ENCODE measurements around the gene MCRIP2. TPM values are rescaled to one million over a fixed set of nuclear protein-coding genes. Genes with fewer than 3 reads are reported as not detected.

Gene MCRIP2
- total RNA-seq, 2 donors from 2014 or later = 41.2 to 47.5 TPM

GRCh38 chr16:651844-652243, 10.2 kb downstream of the MCRIP2 start:
- no peaks in the 10 kb centered on the region for H3K36me3 ChIP-seq (replicated peaks in 1 of 2; ENCODE audit: insufficient read depth in 1 of 2, low read depth in 2 of 2)
- H3K9me3 ChIP-seq = no peaks in the 10 kb centered on the region
- H3K4me1 ChIP-seq = peaks cover 36% of the 10 kb centered on the region
- ATAC-seq (no peak), DNase-seq (no peak)
- no peak for TF ChIP-seq POLR2A (IDR thresholded peaks at IDR 0.05)
- TF ChIP-seq CTCF (IDR thresholded peaks at IDR 0.05) = no peak
- no peak overlapping the region for H3K27ac ChIP-seq
- no peaks in the 10 kb centered on the region for H3K27me3 ChIP-seq
- intact Hi-C loops (cut with DNase I) = no loop called here
- no peak overlapping the region for H3K4me3 ChIP-seq
- WGBS, 2 donors = 93 to 94% methylated on average over 6 to 18 of the region's 22 CpGs

- H3K9me3 ChIP-seq = no peaks in the 10 kb centered on the region
- intact Hi-C loops (cut with DNase I) = no loop called here
- no peaks in the 10 kb centered on the region for H3K27me3 ChIP-seq
- peaks cover 28% of the 10 kb centered on the region for H3K4me1 ChIP-seq
- DNase-seq = no peak
- TF ChIP-seq POLR2A (IDR thresholded peaks at IDR 0.05) (no peak), CTCF (IDR thresholded peaks at IDR 0.05) (no peak)
- H3K36me3 ChIP-seq (replicated peaks in 1 of 2; ENCODE audit: insufficient read depth in 1 of 2, low read depth in 2 of 2) = no peaks in the 10 kb centered on the region
- H3K27ac ChIP-seq = no peak overlapping the region
- ATAC-seq = no peak
- 88 to 89% methylated on average over 14 to 25 of the region's 28 CpGs for whole genome bisulfite sequencing, 2 donors
- no peak overlapping the region for H3K4me3 ChIP-seq
Measured at GRCh38 chr16:652454-653305, 11.1 kb downstream of the MCRIP2 start.

DNA sequence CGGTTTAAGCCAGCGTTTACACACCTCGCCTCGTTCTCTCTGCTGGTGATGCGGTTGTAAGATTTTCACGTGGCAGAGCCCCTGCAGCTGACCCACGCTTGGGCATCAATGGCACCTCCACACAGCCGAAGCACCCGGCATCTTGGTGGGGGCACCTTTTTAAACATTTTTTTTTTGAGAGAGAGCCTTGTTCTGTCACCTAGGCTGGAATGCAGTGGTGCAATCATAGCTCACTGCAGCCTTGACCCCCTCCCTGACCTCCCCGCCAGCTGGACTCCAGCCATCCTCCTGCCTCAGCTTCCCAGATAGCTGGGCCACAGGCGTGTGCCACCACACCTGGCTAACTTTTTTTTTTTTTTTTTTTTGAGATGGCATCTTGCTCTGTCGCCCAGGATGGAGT, 12.4 kb downstream of the MCRIP2 start:
- TF ChIP-seq CTCF (IDR thresholded peaks at IDR 0.05) (no peak), POLR2A (IDR thresholded peaks at IDR 0.05) (no peak)
- intact Hi-C loops (cut with DNase I) = no loop called here
- Histone ChIP-seq H3K4me3 (no peak overlapping the region), H3K36me3 (replicated peaks in 1 of 2; ENCODE audit: insufficient read depth in 1 of 2, low read depth in 2 of 2) (no peaks in the 10 kb centered on the region), H3K27ac (no peak overlapping the region), H3K4me1 (peaks cover 14% of the 10 kb centered on the region), H3K9me3 (no peaks in the 10 kb centered on the region), H3K27me3 (no peaks in the 10 kb centered on the region)
- ATAC-seq = no peak
- DNase-seq = no peak
- 86 to 92% methylated on average over 12 of the region's 12 CpGs for WGBS, 2 donors

- ATAC-seq (no peak), DNase-seq (no peak)
- Histone ChIP-seq H3K9me3 (no peaks in the 10 kb centered on the region), H3K4me1 (peaks cover 19% of the 10 kb centered on the region), H3K4me3 (no peak overlapping the region), H3K27me3 (no peaks in the 10 kb centered on the region), H3K36me3 (replicated peaks in 1 of 2; ENCODE audit: insufficient read depth in 1 of 2, low read depth in 2 of 2) (no peaks in the 10 kb centered on the region), H3K27ac (no peak overlapping the region)
- WGBS, 2 donors = 96% methylated on average over 18 of the region's 22 CpGs; no CpG with 5 or more reads in 1 of the 2 donors
- intact Hi-C loops (cut with DNase I) = no loop called here
- no peak for TF ChIP-seq CTCF (IDR thresholded peaks at IDR 0.05)
- TF ChIP-seq POLR2A (IDR thresholded peaks at IDR 0.05) = no peak
Measured at GRCh38 chr16:657487-657886, 15.9 kb downstream of the MCRIP2 start.

All from body of pancreas (tissue), 4 donors.